Transverse colon (tissue), 4 donors: ENCODE results near the gene TNFSF9. TPM values are rescaled to one million over a fixed set of nuclear protein-coding genes. Genes with fewer than 3 reads are reported as not detected.

Experiments used
- DNase-seq: peaks from one replicate; pipeline ENCODE4 v3.0.0-alpha.2; 2019
- H3K27ac ChIP-seq, 4 donors: fragments of 200-600 bp; sonication (generic); 2 replicates each; pipeline ENCODE4 v1.5.1; 2016 to 2018; ENCODE audit warnings: inconsistent platforms in 4 of 4
- H3K27me3 ChIP-seq: fragments of 200-600 bp; sonication (generic); 2 replicates; pipeline ENCODE4 v1.5.1; 2017; ENCODE audit warnings: inconsistent platforms
- H3K36me3 ChIP-seq, 4 donors: fragments of 200-600 bp; sonication (generic); 2 replicates each; pipeline ENCODE4 v1.5.1; 2017 to 2019; ENCODE audit warnings: inconsistent platforms in 4 of 4
- H3K4me1 ChIP-seq, 4 donors: fragments of 200-600 bp; sonication (generic); 2 replicates each; pipeline ENCODE4 v1.5.1; 2017 to 2020; ENCODE audit warnings: inconsistent platforms in 4 of 4
- H3K4me3 ChIP-seq, 4 donors: fragments of 200-600 bp; sonication (generic); 1 replicate in 1 of 4; 2 replicates in 3 of 4; pipeline versions ENCODE4 v1.5.1 to v1.6.1; 2017 to 2019; ENCODE audit warnings: inconsistent platforms in 4 of 4
- H3K9me3 ChIP-seq, 2 donors: fragments of 200-600 bp; sonication (generic); 2 replicates each; pipeline ENCODE4 v1.5.1; 2017 to 2019; ENCODE audit warnings: inconsistent platforms in 2 of 2
- EP300 ChIP-seq: sonication (generic); formaldehyde crosslinking; IDR thresholded peaks from one replicate; pipeline ENCODE4 v1.6.1; 2017; ENCODE audit warnings: antibody characterized with exemption, low read depth
- POLR2A ChIP-seq: fragments of 450-650 bp; IDR thresholded peaks from one replicate; pipeline ENCODE4 v1.6.1; 2016; ENCODE audit warnings: antibody characterized with exemption, mild to moderate bottlenecking, moderate library complexity
- POLR2AphosphoS5 ChIP-seq, 3 donors: sonication (generic); formaldehyde crosslinking; IDR thresholded peaks; one replicate each; pipeline ENCODE4 v1.6.1; 2016; ENCODE audit warnings: antibody characterized with exemption in 3 of 3
- WGBS, 2 donors: methylation state at CpG; one replicate each; pipeline ENCODE4 v1.1.5; 2018; ENCODE audit warnings: low coverage in 1 of 2; 5-methylcytosine and 5-hydroxymethylcytosine counted together
- in situ Hi-C, 4 donors: fragments of 200-750 bp; cut with MboI; loops; one replicate each; pipeline versions ENCODE4 v1.15.0 to v1.15.1; 2017; ENCODE audit warnings: low sequenced_read_pairs in 3 of 4, low pct_ligation_motif_present in 1 of 4, low pct_unique_long_range_greater_than_20kb in 1 of 4
- intact Hi-C: fragments of 100-400 bp; cut with DNase I; formaldehyde crosslinking; loops from one replicate; pipeline ENCODE4 v1.15.1; 2023; ENCODE audit warnings: low total_unique reads
- total RNA-seq, 4 donors: library from RNA; depleted of rRNA; stranded (reverse); fragments of >200 nt; gene quantifications; one replicate each; pipeline ENCODE4 v1.1.0, GENCODE V29; 2016
- TF ChIP-seq, protein P1 (sequence below), 5 experiments: fragments of 200-600 bp in 3 of 5; fragments of 450-650 bp in 2 of 5; sonication (generic) in 3 of 5; IDR thresholded peaks; 1 replicate in 2 of 5; 2 replicates in 3 of 5; pipeline ENCODE4 v1.5.1; 2016 to 2017; ENCODE audit warnings: antibody characterized with exemption in 5 of 5, inconsistent platforms in 3 of 5, mild to moderate bottlenecking in 2 of 5, moderate library complexity in 1 of 5

TNFSF9 gene
- total RNA-seq, 4 donors from 2014 or later: 0.95 to 2.7 TPM; not detected in 2

GRCh38 chr19:6572217-6572616, 41.4 kb downstream of the TNFSF9 start:
- peak; percentile 32 for DNase-seq
- intact Hi-C loops: no loop called here
- in situ Hi-C loops: no loop called here
- peaks cover 0 to 13% (median 7%) of the 10 kb centered on the region in 4 donors for H3K4me1 ChIP-seq
- H3K36me3 ChIP-seq: no peaks in the 10 kb centered on the region
- H3K27ac ChIP-seq: no peak overlapping the region
- WGBS, 2 donors: 60% methylated on average over 4 of the region's 4 CpGs; no CpG with 5 or more reads in 1 of the 2 donors
- no peak for TF ChIP-seq POLR2AphosphoS5 (IDR thresholded peaks at IDR 0.05)
- TF ChIP-seq EP300: no peak
- TF ChIP-seq POLR2A: no peak
- TF ChIP-seq, protein P1, sequence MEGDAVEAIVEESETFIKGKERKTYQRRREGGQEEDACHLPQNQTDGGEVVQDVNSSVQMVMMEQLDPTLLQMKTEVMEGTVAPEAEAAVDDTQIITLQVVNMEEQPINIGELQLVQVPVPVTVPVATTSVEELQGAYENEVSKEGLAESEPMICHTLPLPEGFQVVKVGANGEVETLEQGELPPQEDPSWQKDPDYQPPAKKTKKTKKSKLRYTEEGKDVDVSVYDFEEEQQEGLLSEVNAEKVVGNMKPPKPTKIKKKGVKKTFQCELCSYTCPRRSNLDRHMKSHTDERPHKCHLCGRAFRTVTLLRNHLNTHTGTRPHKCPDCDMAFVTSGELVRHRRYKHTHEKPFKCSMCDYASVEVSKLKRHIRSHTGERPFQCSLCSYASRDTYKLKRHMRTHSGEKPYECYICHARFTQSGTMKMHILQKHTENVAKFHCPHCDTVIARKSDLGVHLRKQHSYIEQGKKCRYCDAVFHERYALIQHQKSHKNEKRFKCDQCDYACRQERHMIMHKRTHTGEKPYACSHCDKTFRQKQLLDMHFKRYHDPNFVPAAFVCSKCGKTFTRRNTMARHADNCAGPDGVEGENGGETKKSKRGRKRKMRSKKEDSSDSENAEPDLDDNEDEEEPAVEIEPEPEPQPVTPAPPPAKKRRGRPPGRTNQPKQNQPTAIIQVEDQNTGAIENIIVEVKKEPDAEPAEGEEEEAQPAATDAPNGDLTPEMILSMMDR (IDR thresholded peaks at IDR 0.05): no peak
- no peak overlapping the region for H3K4me3 ChIP-seq
- peaks cover 29% of the 10 kb centered on the region for H3K27me3 ChIP-seq
- H3K9me3 ChIP-seq: peaks cover 0 to 8% of the 10 kb centered on the region in 2 donors

GRCh38 chr19:6573350-6573749, 42.5 kb downstream of the TNFSF9 start:
- Histone ChIP-seq H3K27me3 (peaks cover 29% of the 10 kb centered on the region), H3K9me3 (peaks cover 0 to 8% of the 10 kb centered on the region in 2 donors), H3K4me3 (no peak overlapping the region), H3K36me3 (no peaks in the 10 kb centered on the region), H3K4me1 (peaks cover 0 to 21% (median 13%) of the 10 kb centered on the region in 4 donors), H3K27ac (no peak overlapping the region)
- in situ Hi-C loops (no loop called here), intact Hi-C loops (no loop called here)
- no peak for DNase-seq
- TF ChIP-seq, protein P1 (IDR thresholded peaks at IDR 0.05): no peak
- TF ChIP-seq POLR2AphosphoS5 (IDR thresholded peaks at IDR 0.05): no peak
- TF ChIP-seq EP300: no peak
- no peak for TF ChIP-seq POLR2A
- WGBS, 2 donors: 60 to 100% methylated on average over 1 of the region's 1 CpG

GRCh38 chr19:6576869-6577475, 46.1 kb downstream of the TNFSF9 start:
- TF ChIP-seq POLR2AphosphoS5 (IDR thresholded peaks at IDR 0.05) (no peak), POLR2A (no peak), EP300 (no peak)
- TF ChIP-seq, protein P1 (IDR thresholded peaks at IDR 0.05): no peak
- no peak overlapping the region for H3K4me3 ChIP-seq
- no peaks in the 10 kb centered on the region for H3K9me3 ChIP-seq
- peak overlapping the region; percentile 10 to 74 (median 64) for H3K27ac ChIP-seq
- peaks cover 7% of the 10 kb centered on the region for H3K27me3 ChIP-seq
- in situ Hi-C loops: no loop called here
- H3K4me1 ChIP-seq: peaks cover 0 to 21% (median 13%) of the 10 kb centered on the region in 4 donors
- H3K36me3 ChIP-seq: no peaks in the 10 kb centered on the region
- intact Hi-C loops: no loop called here
- peak; percentile 56 for DNase-seq
- 31 to 49% methylated on average over 2 to 5 of the region's 5 CpGs for WGBS, 2 donors

DNA sequence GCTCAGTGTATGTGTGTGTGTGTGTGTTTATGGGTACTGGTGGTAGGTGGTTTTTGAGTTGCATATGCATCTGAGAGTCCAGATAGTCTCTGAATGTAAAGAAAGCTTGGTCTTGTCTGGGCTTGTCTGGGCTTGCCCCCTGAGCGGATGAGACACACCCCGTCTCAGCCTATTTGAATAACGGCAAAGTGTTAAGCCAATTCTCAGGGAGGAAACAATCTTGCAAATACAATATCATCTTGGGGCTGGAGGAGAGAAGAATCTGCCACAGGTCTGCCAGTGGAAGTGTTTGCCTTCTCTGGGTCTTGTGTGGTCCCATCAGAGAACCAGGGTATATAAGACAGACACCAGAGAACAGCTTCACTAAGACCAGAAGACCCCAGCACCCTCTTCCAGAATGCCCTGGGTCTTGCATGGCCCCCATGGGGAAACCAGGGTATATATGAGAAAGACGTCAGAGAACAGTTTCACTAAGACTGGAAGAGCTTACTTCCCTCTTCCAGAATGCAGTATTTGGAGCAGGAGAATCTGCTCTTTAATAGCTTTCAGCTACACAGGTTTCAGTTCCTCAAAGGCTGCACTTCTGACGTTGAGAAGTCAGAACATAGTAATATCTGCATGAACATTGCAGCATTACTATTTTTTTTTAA, 46.8 kb downstream of the TNFSF9 start:
- intact Hi-C loops (no loop called here), in situ Hi-C loops (no loop called here)
- peak; percentile 25 for DNase-seq
- H3K9me3 ChIP-seq: no peaks in the 10 kb centered on the region
- peak overlapping the region; percentile 10 to 74 (median 64) for H3K27ac ChIP-seq
- H3K36me3 ChIP-seq: no peaks in the 10 kb centered on the region
- no peak overlapping the region for H3K4me3 ChIP-seq
- 33 to 42% methylated on average over 1 to 5 of the region's 5 CpGs for WGBS, 2 donors
- peaks cover 0 to 21% (median 13%) of the 10 kb centered on the region in 4 donors for H3K4me1 ChIP-seq
- TF ChIP-seq POLR2A (no peak), EP300 (no peak)
- TF ChIP-seq, protein P1 (IDR thresholded peaks at IDR 0.05): no peak
- H3K27me3 ChIP-seq: peaks cover under 1% of the 10 kb centered on the region
